ENCODE measurements around the gene P2RY6.

DNA sequence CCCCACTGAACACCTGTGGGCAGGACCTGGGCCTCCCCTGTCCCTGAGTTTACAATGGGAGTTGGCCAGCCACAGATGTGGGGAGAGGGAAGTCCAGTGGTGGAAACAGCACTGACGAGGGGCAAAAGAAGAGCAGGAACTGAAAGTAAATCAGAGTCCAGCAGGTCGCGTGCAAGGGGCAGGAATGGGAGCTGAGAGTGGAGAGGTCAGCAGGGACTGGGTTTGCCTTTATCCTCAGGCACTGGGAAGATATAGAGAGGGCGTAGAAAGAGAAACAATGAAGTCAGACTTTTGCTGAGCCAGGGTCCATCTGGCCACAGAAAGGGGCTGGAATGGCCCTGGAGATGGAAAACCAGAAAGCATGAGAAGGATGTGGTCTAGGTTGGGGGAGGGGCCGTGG, 8.5 kb downstream of the P2RY6 start:
- TF ChIP-seq, protein P1, sequence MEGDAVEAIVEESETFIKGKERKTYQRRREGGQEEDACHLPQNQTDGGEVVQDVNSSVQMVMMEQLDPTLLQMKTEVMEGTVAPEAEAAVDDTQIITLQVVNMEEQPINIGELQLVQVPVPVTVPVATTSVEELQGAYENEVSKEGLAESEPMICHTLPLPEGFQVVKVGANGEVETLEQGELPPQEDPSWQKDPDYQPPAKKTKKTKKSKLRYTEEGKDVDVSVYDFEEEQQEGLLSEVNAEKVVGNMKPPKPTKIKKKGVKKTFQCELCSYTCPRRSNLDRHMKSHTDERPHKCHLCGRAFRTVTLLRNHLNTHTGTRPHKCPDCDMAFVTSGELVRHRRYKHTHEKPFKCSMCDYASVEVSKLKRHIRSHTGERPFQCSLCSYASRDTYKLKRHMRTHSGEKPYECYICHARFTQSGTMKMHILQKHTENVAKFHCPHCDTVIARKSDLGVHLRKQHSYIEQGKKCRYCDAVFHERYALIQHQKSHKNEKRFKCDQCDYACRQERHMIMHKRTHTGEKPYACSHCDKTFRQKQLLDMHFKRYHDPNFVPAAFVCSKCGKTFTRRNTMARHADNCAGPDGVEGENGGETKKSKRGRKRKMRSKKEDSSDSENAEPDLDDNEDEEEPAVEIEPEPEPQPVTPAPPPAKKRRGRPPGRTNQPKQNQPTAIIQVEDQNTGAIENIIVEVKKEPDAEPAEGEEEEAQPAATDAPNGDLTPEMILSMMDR (IDR thresholded peaks at IDR 0.05), result no peak
- TF ChIP-seq POLR2A (IDR thresholded peaks at IDR 0.05), result no peak

Measured in suprapubic skin (tissue), 3 donors.